Fibroblast of skin of back (primary cell): ENCODE measurements around the gene MSH6.

Source experiments
- DNase-seq: peaks from one replicate; pipeline ENCODE4 v3.0.0-alpha.2; 2013

MSH6 gene

DNA sequence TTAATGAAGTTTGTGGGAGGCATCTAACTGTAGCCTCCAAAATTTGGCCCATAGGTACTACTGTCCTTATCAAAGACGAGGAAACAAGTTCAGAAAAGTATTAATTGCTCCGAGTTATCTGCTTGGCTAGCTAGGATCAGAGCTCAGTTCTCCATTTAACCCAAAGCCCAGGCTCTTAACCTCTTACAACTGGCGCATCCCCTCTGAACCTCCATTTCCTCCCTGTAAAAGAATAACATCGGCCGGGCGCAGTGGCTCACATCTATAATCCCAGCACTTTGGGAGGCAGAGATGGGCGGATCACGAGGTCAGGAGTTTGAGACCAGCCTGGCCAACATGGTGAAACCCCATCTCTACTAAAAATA lies 3.5 kb upstream of the MSH6 start:
- DNase-seq: no peak

DNA sequence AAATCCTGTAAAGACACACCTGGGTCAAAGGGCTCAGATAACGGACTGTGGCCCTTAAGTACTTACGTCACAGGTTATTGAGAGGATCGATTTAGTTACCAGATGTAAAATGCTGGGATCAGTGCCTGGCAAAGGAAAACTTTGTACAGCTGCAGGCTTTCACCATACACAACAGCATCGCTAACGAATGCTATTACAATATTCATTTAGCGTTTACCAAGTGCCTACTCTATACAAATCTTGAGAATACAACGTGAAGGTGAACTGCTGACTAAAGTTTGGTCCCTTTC lies 619 bp upstream of the MSH6 start:
- no peak for DNase-seq

- peak; percentile 62 for DNase-seq
These were observed 774 bp downstream of the MSH6 start for GRCh38 chr2:47783486-47784351.

- DNase-seq: peak; percentile 29
These were observed 1.5 kb downstream of the MSH6 start for GRCh38 chr2:47784352-47784851.

DNA sequence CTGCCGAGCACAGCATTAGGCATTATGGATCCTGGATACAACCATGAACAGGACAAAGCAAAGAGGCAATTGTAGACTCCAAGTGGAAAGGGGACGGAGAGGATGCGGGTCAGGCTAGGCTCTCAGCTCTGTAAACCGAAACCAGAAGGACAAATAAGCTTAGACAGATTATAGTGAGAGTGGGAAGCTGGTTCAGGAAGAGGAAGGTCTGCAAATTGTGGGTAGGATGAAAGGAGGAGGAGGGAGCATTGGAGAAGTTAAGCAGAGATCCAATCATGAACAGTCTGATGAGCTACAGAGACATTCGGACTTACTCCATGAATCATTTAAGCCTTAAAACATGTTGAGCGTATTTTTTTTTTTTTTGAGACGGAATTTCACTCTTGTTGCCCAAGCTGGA lies 3.0 kb downstream of the MSH6 start:
- DNase-seq: no peak

- DNase-seq: no peak
These were observed 13.2 kb downstream of the MSH6 start for GRCh38 chr2:47796090-47796697.

- no peak for DNase-seq
These were observed 15.7 kb downstream of the MSH6 start for GRCh38 chr2:47798631-47799030.

DNA sequence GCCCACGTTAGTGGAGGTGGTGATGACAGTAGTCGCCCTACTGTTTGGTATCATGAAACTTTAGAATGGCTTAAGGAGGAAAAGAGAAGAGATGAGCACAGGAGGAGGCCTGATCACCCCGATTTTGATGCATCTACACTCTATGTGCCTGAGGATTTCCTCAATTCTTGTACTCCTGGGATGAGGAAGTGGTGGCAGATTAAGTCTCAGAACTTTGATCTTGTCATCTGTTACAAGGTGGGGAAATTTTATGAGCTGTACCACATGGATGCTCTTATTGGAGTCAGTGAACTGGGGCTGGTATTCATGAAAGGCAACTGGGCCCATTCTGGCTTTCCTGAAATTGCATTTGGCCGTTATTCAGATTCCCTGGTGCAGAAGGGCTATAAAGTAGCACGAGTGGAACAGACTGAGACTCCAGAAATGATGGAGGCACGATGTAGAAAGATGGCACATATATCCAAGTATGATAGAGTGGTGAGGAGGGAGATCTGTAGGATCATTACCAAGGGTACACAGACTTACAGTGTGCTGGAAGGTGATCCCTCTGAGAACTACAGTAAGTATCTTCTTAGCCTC lies 16.2 kb downstream of the MSH6 start:
- no peak for DNase-seq

- no peak for DNase-seq
These were observed 18.2 kb downstream of the MSH6 start for GRCh38 chr2:47801118-47801517.

- no peak for DNase-seq
These were observed 20.4 kb downstream of the MSH6 start for GRCh38 chr2:47803363-47803762.

DNA sequence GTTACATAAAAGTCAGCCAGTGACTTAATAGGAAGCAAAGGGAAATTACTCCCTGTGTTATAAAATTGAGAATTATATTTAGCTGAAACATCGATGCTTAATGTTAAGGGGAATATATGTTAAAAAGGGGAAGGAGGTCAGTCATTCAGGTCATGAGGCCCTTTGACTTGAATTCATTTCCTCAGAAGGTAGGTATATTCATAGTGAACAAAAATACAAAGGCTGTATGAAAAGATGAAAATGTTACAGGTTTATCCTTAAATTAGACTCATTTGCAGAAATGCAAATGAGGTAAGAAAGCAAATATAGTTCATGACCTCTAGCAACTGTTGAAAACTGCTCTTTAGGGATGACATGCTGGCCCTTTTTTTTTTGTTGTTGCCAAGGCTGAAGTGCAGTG lies 20.8 kb downstream of the MSH6 start:
- DNase-seq: no peak

GRCh38 chr2:47805850-47806249 lies 22.9 kb downstream of the MSH6 start:
- DNase-seq: no peak

DNA sequence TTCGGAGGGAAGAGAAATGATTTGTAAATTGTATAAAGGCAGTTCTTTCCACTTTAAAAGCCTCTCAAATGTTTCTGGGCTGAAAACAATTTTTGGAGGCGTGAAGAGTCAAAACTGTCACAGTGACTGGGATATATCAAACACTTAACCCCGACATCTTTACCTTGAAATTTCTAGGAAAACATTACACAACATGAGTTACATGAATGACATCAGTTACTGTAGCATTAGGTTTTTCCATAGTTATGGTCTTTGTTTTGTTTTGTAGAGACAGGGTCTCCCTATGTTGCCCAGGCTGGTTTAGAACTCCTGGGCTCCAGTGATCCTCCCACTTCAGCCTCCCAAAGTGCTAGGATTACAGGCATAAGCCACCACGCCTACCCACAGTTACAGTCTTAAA lies 25.7 kb downstream of the MSH6 start:
- no peak for DNase-seq

DNA sequence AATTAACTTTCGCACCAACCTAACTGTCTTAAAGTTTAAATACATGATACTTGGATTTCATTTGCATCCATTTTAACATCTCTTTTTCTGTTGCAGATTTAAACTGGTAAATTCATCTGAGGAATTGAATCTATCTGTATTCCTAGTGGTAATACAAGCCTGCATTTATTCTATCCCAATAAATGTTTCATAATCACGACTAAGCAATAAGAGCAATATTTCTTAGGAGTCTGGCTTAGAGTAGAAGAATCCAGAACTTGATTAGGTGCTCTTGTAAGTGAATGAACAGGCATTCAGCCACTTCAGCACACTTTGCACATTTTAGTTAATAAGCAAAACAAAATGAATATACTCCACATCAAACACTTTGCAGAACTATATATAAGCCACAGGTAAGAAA lies 27.0 kb downstream of the MSH6 start:
- DNase-seq: no peak

DNA sequence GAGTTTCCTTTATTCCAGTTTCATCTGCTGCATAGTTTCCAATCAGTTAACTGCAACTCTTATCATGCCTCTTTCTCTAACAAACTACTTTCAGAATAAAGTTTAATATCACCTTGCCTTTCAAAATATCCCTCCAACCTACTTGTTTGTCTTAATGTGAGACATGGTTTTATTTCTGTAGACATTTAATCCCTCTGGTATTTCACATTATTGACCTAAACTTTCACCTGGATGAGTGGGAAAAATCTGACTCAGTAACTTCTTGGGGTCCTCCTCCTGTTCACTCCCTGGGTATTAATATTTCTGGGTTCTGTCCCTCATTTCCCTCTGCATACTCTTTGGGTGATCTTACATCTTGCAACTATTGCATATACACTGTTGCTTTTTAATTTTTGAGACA lies 27.9 kb downstream of the MSH6 start:
- DNase-seq: peak; percentile 9

GRCh38 chr2:47811668-47812067 lies 28.7 kb downstream of the MSH6 start:
- DNase-seq: no peak

- DNase-seq: no peak
These were observed 32.8 kb downstream of the MSH6 start for GRCh38 chr2:47815764-47816163.

DNA sequence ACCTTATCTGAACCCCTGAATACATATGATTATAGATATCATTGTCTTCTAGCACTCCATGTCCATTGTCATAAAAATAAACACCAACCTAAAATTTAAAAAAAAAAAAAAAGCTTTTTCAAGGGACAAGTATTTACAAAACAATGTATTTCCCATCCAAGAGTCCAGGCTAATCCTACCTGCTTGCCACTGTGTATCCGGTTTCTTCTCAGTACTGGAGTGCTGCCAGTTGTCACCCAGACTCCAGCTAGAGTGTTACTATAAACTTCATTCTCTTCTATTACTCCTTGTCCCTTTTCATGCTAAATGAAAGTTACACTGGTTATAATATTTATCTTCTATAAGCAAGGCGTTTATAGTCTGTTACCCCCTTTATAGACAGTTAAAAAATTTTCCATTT lies 35.8 kb downstream of the MSH6 start:
- DNase-seq: no peak

- peak; percentile 15 for DNase-seq
These were observed 36.9 kb downstream of the MSH6 start for GRCh38 chr2:47819834-47820233.

GRCh38 chr2:47822518-47822917 lies 39.6 kb downstream of the MSH6 start:
- no peak for DNase-seq

DNA sequence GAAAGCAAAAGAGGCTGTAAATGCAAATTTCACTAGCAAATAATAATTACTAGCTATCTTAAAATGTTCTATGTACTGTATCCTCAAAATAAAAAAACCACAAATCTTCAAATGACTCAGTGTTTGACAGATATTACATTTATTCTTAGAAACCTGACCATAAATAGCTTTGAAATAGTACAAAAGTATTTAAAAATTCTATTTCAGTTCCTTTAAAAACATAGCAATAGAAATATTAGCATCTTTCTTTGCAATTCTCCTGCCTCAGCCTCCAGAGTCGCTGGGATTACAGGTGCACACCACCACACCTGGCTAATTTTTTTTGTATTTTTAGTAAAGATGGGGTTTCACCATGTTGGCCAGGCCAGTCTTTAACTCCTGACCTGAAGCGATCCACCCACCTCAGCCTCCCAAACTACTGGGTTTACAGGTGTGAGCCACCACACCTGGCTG lies 50.6 kb downstream of the MSH6 start:
- DNase-seq: peak; percentile 17

DNA sequence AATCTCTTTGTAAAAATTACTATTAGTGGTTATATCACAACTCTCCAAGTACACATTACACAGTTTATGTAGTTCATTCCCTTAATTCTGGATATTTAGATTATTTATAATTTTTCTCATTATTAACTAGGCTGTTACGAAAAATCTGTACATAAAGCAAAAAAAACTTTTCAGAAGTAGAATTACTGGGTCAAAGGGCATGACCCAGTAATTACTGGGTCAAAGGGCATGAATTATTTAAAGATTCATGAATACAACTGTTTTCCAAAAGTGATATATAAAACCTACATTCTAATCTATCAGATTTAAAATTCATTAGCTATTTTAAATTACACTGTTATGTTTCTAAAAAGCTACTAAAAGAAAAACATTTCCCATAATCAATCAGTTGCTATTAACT lies 55.3 kb downstream of the MSH6 start:
- no peak for DNase-seq

DNA sequence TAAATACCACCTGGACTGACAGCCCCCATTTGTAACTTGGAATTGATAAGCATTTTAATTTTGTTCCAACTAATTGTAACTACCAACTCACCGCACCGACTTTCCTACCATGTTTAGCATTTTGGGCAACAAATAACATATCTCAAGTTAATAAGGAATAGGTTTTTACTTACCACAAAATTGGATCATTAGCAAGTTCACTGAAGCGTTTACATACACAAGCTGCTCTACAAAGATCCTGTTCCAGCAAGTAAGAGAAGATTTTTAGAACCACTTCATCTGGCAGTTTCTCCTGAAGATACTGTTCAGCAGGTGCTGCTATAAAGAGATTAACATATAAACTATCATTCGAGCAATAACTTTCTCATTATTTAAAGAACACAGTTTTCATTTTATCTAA lies 55.7 kb downstream of the MSH6 start:
- no peak for DNase-seq

DNA sequence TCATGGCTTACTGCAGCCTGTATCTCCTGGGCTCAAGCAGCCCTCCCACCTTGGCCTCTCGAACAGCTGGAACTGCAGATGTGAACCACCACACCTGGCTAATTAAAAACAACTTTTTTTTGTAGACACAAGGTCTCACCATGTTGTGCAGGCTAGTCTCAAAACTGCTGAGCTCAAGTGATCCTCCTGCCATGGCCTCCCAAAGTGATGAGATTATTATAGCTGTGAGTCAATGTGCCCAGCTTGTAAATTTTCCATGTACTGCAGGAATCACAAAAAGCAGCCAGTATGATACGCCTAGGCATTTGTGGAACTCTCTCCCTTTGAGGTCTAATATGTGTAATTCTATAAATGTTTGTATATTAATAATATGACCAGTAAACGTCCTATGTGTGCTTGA lies 59.9 kb downstream of the MSH6 start:
- peak; percentile 21 for DNase-seq
